Myocyte (in vitro differentiated cells): ENCODE results near the gene HMBS. TPM values are rescaled to one million over a fixed set of nuclear protein-coding genes. Genes with fewer than 3 reads are reported as not detected.

Source experiments
- DNase-seq: peaks from one replicate; pipeline ENCODE4 v3.0.0-alpha.2; 2012; ENCODE audit warnings: low read depth
- total RNA-seq: library from RNA; depleted of rRNA; stranded (reverse); fragments of >200 nt; gene quantifications from 2 replicates; pipeline ENCODE4 v1.2.3, GENCODE V29; 2014

Gene HMBS
- total RNA-seq, 1 donor from 2014 or later, result 10.3 TPM

DNA sequence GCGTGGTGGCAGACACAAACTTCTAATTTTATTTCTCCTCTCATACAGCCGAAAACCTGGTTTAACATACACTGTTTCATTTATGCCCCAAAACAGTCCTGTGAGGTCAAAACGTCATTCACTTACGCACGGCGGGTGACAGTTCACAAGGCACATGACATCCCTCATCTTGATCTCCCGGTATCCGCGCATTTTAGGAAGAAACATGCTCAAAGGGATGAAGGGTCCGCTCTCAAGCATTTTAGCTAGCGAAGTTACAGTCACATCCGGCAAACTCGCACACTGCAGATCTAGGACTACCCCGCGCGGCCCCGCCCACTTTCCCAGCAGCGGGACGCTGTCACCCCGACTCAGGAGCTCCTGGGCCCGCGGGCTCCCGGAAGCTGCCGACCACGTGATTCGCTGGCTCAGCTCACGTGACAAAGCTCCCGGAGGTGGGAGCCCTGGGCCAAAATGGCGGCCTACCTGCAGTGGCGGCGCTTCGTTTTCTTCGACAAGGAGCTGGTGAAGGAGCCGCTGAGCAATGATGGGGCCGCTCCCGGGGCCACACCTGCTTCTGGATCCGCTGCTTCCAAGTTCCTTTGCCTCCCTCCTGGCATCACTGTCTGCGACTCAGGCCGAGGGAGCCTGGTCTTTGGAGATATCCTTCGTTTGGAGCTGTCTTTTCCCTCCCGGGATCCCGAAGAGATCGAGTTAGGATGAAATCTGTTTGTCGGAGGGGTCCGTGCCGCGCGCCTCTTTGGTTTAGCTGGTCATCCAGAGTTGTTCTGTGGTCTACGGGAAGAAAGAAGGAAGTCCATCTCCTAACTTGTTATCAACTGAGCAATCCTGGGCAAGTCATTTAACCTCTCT, 17.1 kb upstream of the HMBS start, which contains the start of gene VPS11:
Gene VPS11 (plus strand): TSS at position 448 of the 852 bp plus-strand sequence. CDS start 6 bp downstream, at position 454.
- DNase-seq, result peak; percentile 95

DNA sequence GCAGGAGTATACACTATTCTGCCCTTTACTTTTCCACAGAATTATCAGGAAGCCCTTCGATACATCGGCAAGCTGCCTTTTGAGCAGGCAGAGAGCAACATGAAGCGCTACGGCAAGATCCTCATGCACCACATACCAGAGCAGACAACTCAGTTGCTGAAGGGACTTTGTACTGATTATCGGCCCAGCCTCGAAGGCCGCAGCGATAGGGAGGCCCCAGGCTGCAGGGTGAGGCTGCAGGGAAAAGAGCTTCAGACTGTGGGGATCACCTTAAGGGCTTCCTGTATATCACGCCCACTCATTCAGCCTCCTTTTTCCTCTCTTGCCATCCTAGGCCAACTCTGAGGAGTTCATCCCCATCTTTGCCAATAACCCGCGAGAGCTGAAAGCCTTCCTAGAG, 6.8 kb upstream of the HMBS start:
- DNase-seq, result no peak

- DNase-seq, result no peak
Observed at GRCh38 chr11:119078675-119079420, 5.8 kb upstream of the HMBS start.

GRCh38 chr11:119081682-119082260, 2.9 kb upstream of the HMBS start:
- DNase-seq, result no peak

DNA sequence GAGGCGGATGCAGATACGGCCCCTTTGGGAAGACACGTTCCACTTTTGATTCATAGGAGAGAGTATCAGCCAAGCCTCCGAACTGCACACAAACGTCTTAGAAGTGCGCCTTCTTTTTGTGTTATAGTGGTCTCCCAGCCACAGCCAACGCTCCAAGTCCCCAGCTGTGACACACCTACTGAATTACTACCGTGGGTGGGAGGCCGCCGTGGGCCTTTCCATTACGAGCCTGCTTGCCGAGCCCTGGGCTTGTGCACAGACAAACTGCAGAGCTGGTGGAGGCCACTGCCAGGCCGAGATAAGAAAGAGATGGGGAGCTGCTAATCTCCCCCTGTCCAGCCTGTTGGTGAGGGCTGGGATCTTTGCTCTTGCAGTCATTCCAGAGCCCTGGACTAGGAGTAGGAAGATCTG, 761 bp downstream of the HMBS start:
- DNase-seq, result no peak

DNA sequence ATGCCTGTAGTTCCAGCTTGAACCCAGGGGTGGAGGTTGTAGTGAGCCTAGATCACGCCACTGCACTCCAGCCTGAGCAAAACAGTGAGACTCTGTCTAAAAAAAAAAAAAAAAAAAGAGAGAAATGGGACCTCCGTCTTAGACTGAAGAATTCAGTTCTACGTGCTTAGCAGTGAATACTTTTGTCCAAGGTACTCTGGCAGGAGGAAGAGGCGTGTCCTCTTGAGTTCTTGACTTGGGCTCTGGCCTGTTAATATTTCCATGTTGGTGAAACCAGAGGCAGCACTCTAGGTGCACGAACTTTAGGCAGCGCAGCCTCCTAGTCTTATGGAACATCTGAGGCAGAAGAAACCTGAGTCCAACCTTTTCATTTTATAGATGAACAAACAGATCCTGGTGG, 2.4 kb downstream of the HMBS start:
- DNase-seq, result no peak

DNA sequence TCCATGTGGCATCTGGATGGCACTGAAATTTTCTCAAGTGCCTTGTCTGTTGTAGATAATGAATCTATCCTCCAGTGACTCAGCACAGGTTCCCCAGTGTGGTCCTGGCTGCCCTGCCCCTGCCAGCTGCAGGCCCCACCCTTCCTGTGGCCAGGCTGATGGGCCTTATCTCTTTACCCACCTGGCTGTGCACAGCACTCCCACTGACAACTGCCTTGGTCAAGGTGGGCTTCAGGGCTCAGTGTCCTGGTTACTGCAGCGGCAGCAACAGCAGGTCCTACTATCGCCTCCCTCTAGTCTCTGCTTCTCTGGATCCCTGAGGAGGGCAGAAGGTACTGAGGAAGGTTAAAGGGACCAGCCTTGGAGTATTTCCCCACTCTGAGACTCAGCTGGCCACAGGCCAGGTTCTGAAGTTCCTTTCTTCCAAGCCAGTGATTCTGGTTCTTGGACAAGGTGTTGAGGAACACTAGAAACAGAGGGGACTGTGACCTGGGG, 3.1 kb downstream of the HMBS start:
- no peak for DNase-seq

GRCh38 chr11:119088406-119088805, 3.7 kb downstream of the HMBS start:
- DNase-seq, result no peak

DNA sequence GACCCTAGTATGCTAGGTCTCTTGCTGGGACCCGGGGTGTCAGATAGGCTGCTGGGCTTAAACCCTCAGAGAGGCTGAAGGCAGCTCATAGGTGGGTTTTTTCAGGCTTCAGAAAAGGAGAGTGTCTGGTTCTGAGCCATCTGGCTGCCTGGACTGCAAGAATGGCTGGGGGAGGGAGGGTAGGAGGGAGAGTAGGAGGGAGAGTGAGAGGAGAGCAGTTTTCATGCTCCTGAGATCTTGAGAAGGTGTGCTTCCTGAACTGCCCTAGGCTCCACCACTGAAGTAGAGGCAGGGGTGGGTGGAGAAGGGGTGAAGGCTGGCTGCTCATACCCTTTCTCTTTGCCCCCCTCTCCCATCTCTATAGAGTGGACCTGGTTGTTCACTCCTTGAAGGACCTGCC, 4.6 kb downstream of the HMBS start:
- DNase-seq, result no peak

GRCh38 chr11:119091178-119091577, 6.5 kb downstream of the HMBS start:
- no peak for DNase-seq

GRCh38 chr11:119091966-119092879, 7.5 kb downstream of the HMBS start:
- no peak for DNase-seq

DNA sequence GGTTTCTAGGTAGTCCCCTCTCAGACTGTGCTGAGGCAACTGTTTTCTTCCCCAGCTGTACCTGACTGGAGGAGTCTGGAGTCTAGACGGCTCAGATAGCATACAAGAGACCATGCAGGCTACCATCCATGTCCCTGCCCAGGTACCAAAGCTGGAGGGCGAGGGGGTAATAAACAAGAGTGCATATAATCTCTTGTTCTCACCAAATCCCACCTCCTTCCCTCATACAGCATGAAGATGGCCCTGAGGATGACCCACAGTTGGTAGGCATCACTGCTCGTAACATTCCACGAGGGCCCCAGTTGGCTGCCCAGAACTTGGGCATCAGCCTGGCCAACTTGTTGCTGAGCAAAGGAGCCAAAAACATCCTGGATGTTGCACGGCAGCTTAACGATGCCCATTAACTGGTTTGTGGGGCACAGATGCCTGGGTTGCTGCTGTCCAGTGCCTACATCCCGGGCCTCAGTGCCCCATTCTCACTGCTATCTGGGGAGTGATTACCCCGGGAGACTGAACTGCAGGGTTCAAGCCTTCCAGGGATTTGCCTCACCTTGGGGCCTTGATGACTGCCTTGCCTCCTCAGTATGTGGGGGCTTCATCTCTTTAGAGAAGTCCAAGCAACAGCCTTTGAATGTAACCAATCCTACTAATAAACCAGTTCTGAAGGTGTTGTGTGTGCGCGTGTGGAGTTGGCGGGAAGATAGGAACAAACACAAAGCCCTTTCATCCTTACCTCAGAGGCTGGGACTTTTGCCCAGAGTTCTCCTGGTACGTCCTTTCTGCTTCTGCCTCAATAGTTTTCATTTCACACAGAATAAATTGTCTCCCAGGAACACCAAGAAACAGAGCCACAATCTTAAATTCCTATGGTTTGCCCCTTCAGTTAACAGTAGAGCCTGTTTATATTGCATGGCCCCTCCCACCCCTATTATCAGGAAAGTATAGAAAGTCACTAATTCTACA, 8.5 kb downstream of the HMBS start:
- DNase-seq, result no peak

- DNase-seq, result peak; percentile 61
Observed at GRCh38 chr11:119093942-119094815, 9.5 kb downstream of the HMBS start.

- peak; percentile 90 for DNase-seq
Observed at GRCh38 chr11:119094816-119095065, 10.1 kb downstream of the HMBS start.

GRCh38 chr11:119095066-119095880, 10.6 kb downstream of the HMBS start:
- DNase-seq, result peak; percentile 99

GRCh38 chr11:119099711-119100110, 15.0 kb downstream of the HMBS start:
- DNase-seq, result no peak

DNA sequence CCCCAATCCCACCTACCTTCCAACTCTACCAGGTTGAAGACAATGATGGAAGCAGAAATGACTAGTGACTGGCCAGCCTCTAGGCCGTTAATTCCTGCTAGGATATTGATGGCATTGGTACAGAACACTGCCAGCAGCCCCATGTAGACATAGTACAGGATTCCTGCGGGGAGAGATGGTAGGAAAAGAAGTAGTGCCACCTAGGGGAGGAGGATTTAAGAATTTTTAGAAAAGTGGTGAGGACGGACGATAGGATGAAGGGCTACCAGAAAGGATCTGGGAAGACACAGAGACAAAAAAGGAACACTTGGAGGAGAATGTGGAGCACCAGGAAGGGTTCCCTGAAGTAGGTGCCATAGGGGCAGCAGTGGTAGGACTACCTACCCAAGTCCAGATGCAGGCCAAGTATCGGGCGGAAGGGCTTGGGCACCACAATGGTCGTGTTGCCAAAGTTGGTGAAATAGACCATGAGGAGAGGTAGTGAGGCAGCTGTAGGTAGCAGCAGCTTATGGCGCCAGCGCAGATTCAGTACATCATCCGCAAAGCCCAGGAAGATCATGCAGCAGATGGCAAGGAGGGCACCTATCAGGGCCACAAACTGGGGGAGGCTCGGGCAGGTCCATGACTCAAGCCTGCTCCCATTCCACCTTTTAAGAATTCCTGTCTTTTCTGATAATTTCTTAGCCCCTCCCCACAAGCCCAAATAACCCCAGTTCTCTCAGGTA, 15.7 kb downstream of the HMBS start:
- peak; percentile 47 for DNase-seq
